Left forelimb (tissue), 1 donor: ENCODE data around the gene NEUROG2.
"Not testable (repeated sequence)": the region's sequence is repeated elsewhere in the genome, so short reads cannot be mapped to it uniquely, and the experiment has no call there.

Source experiments
- DNase-seq: peaks from one replicate; pipeline ENCODE4 v3.0.0-alpha.2; 2018; ENCODE audit warnings: low spot score

The NEUROG2 gene

GRCh38 chr4:112492321-112492720 is 23.7 kb downstream of the NEUROG2 start:
- no peak for DNase-seq

- not testable (repeated sequence) for DNase-seq
These were observed 25.2 kb downstream of the NEUROG2 start for GRCh38 chr4:112490808-112491207.

GRCh38 chr4:112485930-112486329 is 30.1 kb downstream of the NEUROG2 start:
- DNase-seq, result no peak

DNA sequence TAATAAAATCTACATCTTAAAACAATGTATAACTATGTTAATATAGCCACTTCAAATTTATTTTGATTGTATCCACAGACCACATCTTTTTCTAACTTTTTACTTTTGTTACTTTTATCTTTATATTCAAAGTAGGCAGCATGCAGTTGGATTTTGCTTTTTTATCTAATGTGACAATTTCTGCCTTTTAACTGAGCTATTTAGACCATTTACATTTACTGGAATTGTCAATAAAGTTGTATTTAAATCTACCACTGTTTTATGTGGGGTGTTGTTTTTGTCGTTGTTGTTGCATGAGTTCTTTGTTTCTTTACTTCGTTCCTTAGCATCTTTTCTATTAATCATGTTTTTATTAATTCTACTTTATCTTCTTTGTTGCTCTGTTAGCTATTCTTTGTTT is 42.0 kb downstream of the NEUROG2 start:
- no peak for DNase-seq

- DNase-seq, result no peak
These were observed 43.7 kb downstream of the NEUROG2 start for GRCh38 chr4:112472318-112472717.
